ENCODE measurements around the gene MAPK14.
"Not testable (repeated sequence)": the region's sequence is repeated elsewhere in the genome, so short reads cannot be mapped to it uniquely, and the experiment has no call there.

The MAPK14 gene

DNA sequence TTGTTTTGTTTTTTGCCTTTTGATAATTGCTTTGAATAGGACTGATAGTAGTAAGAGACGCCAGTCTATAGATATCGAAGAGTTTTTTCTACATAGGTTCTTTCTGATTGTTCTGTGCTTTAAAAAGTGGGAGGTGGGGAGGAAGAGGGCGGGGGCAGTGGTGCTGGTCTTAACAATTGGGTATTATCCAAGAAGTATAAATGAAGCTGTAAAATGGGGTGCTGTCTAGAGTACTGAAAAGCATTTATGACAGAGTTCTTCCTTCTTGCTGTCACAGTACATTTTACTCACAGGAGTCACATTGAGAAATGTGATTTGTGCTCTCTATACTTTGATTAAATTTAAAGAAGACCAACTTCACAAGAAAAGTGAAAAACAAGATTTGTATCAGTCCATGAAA is 41.0 kb downstream of the MAPK14 start:
- DNase-seq (ENCODE audit: low spot score), result no peak

DNA sequence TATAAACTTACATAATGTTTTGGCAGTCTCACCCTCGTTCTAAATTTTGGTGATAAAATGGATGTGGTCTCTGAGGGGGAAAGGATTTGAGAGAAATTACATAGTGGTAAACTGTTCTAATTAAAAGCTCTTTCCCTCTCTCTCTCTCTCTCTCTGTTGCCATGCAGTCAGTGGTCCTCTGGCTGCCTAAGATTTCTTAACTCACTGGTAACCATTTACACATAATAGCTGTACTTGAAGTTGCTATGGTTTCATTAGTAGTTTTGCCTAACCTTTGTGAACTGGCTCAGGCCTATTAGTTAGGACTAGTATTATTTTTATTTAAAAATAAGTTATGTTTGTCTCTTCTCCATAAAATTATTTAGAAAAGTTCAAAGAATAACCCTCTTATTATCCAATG is 42.0 kb downstream of the MAPK14 start:
- DNase-seq (ENCODE audit: low spot score), result no peak

DNA sequence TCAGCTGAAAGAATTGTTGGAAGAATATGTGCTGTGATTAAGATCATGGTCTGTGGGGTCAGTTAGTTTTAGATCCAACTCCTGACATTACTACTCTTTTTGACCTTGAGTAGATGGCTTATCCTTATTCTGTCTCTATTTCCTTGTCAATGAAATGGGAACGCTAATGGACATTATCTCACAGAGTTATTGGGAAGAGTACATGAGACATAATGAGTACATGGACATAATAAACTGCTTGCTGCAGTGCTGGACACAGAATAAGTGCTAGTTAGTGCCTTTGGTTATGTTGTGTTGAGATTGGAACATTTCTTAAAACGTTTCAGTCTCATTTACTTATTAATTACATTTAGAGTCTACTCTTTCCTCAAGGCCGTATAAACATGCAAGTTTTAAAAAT is 42.6 kb downstream of the MAPK14 start:
- no peak for DNase-seq (ENCODE audit: low spot score)

DNA sequence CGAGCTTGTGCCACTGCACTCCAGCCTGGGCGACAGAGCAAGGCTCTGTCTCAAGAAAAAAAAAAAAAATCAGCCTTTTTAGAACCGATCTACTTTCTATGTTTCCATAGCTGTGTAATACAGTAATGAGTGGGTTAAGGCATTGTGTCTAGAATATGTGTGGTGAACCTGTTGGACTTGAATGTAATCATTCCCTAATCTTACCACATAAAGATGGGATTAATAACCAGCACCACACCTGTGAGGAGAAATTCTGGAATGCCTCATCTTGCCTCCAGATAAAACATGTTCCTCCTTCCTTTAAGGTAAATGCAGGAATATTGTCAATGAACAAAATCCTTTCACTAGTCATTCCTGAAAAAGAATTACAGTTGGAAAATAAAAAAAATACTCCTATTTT is 43.7 kb downstream of the MAPK14 start:
- DNase-seq (ENCODE audit: low spot score), result no peak

DNA sequence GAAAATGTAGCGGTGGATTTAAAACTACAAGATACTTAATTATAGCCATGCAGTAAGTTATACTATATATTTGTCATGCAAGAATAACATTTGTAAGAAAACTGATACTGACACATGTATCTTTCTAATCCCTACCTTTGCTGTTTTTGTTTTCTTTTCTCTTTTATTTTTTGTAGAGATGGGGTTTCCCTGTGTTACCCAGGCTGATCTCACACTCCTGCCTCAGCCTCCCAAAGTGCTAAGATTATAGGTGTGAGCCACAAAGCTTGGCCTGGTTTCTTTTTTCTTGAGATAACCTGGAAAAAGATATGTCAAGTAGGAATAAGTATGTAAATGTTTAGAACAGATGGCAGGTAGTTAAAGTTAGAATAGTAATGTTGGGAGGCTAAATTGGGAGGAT is 44.1 kb downstream of the MAPK14 start:
- DNase-seq (ENCODE audit: low spot score), result no peak

DNA sequence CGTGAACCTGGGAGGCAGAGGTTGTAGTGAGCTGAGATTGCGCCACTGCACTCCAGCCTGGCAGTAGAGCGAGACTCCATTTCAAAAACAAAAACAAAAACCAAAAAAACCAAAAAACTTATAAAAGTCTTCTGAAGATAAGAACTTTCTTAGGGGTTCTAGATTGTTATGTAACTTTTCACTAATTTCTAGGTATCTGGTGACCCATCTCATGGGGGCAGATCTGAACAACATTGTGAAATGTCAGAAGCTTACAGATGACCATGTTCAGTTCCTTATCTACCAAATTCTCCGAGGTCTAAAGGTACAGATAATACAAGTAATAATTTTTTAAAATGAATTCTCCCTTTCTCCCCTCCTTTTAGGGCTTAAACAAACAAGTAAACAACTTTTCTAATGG is 45.1 kb downstream of the MAPK14 start:
- DNase-seq (ENCODE audit: low spot score), result no peak

DNA sequence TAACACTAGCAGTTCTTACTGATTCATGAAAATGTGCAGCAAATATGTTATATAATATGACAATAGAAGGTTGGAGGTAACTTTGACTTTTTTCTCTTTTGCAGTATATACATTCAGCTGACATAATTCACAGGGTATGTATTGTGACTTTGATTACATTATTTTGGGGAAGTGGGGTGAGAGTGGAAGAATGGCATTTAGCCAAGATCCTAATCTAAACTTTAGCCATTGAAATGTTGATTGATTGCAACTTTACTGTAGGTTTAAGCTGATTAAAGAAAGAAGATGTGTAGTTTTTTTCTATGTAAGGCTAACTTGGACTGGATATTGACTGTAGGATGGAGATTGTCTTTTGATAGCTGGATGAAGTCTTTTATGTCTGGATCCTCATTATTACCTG is 46.0 kb downstream of the MAPK14 start:
- peak; percentile 25 for DNase-seq (ENCODE audit: low spot score)

DNA sequence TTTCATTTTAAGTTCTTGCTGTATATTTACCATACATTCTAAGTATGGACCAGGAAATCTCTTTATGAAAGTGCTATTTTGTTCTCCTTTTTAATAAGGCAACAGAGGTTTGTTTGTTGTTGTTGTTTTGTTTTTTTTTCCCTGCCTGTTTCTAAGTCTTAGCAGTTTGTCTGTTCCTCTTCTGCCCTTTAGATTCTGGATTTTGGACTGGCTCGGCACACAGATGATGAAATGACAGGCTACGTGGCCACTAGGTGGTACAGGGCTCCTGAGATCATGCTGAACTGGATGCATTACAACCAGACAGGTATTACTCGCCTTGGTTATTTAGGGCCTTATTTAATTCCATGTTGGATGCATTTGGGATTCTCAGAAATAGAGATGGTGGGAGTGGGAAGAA is 48.0 kb downstream of the MAPK14 start:
- no peak for DNase-seq (ENCODE audit: low spot score)

DNA sequence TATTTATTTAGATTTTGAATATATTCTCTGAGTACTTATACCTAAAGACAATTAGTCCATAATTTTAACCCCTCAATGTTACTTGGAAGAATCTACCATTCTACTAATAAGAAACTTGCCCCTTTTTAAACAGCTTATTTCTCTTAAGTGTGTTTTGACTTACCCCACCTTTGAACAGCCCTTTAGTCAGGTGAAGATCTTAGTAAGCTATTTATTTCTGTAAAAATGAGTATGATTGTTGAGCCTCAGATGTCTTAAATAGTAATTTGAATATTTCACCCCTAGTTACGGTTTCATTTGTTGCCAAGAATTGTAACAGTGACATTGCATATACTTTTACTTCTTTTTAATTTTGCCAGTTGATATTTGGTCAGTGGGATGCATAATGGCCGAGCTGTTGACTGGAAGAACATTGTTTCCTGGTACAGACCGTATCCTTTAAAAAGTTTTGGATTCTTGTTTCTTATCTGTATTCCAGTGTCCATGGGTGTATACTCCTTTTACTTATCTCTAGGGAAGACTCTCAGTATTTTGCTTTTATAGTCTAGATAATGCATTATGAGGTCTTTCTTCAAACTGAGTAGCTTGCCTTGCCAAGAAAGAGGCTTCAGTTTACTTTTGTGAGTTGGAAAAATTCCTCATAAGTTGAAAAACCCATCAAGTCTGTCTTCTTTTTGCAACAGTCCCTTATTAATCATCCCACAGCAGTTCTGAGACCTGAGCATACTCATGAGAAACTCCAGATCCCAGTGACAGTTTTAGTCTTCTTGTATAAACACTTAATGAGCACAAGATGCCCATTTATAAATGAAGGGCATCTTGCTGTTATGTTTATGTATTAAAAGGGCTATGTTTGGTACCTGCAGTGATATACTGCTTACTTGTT is 48.8 kb downstream of the MAPK14 start:
- DNase-seq (ENCODE audit: low spot score), result no peak

DNA sequence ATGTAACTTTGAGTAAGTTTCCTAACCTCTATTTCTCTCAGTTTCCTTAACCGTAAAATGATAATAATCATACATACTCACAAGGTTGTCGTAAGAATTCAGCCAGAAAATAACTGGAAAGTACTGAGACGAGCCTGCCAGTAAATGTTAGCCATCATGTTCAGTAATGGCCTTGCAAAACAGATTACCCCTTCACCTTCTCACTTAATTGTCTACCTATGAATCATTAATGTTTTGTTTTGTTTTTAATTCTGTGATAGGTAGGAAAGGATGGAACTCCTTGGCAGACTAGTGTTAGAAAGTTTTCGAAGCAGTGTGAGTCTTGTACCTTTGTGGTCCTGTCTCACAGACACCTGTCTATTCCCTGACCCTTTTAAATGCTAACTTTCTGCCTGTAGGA is 50.6 kb downstream of the MAPK14 start:
- DNase-seq (ENCODE audit: low spot score), result no peak

DNA sequence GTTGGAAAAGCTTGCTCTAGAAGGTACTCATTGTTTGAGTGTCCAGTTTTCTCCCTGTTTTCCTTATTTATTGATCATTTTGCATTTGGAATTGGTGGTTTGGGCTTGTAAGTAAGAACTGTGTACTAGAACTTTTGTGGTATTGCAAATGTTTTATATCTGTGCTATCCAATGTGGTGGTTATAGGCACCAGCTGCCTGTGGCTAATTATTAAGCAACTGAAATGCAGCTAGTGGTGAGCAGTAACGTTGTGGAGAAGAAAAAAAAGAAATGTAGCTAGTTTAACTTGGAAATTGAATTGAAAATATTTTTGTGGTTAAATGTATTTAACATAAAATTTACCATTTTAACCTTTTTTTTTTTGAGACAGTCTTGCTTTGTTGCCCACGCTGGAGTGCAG is 52.0 kb downstream of the MAPK14 start:
- no peak for DNase-seq (ENCODE audit: low spot score)

DNA sequence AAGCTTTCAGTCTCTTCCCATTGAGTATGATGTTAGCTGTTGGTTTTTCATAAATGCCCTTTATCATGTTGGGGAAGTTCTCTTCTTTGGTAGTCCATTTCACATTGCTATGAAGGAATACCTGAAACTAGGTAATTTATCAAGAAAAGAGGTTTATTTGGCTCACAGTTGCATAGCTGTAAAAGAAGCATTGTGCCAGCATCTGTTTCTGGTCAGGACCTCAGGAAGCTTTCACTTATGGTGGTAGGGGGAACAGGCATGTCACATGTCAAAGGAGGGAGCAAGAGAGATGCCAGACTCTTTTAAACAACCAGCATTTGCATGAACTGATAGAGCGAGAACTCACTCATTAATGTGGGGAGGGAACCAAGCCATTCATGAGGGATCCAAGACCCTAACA is 54.7 kb downstream of the MAPK14 start:
- no peak for DNase-seq (ENCODE audit: low spot score)

DNA sequence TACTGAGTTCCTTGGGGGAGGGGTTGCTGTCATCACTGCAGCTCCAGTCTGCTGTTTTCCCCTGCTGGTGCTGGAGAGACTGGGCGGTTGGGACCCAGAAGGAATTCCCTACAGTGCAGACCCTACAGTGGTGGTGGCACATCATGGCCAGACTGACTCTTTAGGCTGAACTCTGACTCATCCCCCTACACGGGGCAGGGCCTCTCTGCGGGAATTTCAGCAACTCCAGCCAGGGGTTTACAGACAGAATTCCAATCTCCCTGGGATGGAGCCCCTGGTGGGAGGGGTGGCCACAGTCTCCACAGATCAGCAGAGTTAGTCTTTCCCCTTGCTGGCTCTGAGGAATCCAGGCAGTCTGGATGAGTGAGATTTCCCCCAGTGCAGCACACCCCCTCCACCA is 55.8 kb downstream of the MAPK14 start:
- no peak for DNase-seq (ENCODE audit: low spot score)

DNA sequence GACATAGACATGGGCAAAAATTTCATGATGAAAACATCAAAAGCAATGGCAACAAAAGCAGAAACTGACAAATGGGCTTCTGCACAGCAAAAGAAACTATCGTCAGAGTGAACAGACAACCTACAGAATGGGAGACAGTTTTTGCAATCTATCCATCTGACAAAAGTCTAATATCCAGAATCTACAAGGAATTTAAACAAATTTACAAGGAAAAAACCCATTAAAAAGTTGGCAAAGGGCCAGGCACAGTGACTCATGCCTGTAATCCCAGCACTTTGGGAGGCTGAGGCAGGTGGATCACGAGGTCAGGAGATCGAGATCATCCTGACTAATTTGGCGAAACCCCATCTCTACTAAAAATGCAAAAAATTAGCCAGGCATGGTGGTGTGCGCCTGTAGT is 60.6 kb downstream of the MAPK14 start:
- not testable (repeated sequence) for DNase-seq (ENCODE audit: low spot score)

DNA sequence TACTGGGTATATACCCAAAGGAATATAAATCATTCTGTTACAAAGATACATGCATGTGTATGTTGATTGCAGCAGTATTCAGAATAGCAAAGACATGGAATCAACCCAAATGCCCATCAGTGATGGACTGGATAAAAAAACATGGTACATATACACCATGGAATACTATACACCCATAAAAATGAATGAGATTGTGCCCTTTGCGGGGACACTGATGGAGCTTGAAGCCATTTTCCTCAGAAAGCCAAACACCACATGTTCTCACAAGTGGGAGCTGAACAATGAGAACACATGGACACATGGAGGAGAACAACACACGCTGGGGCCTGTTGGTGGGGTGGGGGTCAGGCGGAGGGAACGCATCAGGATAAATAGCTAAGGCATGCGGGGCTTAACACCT is 61.4 kb downstream of the MAPK14 start:
- DNase-seq (ENCODE audit: low spot score), result no peak

DNA sequence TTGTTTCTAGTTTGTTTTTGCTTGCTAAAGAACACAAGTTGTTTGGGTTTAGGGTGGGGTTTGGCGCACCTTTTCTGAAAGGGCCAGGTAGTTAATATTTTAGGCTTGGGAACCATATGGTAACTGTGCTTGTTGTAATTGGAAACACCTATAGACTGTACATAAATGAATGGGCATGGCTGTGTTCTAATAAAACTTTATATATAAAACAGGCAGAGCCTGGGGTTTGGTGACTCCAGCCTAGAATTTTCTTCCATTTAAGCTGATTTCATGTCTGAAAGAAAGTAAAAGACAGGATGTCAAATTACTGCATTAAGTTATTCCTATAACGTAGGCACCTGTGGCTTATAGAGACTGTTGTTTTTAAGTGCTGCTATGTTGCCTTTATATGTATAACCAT is 66.6 kb downstream of the MAPK14 start:
- no peak for DNase-seq (ENCODE audit: low spot score)

DNA sequence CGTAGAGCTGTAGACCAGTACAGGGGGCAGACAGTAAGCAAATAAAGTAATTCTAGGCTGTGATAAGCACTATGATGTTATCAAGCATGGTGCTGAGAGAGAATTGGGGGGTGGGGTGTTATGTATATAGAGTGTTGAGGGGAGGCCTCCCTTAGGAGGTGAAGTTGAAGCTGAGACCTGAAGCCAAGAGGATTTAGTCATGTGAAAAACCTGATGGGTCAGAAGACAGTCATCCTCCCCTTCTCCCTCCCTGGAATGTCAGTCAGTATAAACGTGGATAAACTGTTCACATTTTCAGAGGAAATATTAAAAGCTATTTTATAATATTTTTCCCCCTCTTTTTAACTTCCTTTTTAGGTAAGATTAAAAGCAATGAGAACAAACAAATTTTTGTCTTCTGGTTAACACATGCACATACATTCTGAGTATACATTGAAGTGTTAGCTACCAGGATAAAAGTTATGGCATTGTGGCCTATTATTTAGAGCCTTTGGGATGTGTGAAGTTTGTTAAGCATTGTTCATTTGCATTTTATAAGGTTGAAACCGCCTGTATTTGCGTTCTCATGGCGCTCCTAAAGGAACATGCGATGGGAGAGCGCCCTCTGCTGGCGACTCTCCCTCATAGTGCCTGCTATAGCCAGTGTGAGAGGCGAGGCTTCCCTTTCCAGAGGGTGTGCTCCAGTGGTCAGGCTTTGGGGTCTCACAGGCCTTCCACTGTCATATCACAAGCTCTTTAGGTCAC is 67.3 kb downstream of the MAPK14 start:
- DNase-seq (ENCODE audit: low spot score), result peak; percentile 70

DNA sequence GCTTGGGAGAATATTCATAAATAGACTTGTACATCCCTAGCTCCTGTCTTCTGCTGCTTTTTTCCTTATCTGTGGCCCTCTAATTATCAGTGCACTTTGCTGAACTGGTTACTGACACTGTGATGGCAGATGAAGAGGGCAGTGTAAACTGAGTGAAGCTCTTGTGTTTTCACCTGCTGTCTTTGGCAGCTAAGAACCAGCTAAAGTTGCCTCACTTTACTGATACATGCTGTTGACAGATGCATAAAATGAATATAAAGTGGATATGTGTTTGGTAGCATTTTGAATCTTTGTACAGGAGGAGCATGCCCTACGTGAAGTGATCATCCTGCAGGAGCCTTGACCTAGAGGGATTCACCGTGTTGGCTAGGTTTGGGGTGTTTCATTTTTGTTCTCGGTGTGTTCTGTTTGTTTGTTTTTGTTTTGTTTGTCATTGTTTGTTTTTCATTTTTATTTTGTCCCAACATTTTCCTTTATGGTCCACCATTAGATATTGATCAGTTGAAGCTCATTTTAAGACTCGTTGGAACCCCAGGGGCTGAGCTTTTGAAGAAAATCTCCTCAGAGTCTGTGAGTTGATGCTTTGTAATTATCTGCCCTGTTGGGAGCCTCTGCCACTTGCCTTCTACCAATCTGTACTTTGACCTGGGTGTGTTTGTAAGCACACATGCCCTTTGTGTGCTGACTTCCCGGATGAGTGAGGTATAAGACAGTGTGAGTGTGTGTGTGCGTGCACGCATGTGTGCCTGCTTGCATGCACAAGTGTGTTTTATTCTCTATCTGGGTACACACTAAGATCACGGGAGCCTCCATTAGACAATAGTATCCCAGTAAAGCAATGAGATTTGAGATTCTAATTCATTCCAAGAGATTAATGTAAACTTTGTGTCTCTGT is 68.1 kb downstream of the MAPK14 start:
- DNase-seq (ENCODE audit: low spot score), result no peak

DNA sequence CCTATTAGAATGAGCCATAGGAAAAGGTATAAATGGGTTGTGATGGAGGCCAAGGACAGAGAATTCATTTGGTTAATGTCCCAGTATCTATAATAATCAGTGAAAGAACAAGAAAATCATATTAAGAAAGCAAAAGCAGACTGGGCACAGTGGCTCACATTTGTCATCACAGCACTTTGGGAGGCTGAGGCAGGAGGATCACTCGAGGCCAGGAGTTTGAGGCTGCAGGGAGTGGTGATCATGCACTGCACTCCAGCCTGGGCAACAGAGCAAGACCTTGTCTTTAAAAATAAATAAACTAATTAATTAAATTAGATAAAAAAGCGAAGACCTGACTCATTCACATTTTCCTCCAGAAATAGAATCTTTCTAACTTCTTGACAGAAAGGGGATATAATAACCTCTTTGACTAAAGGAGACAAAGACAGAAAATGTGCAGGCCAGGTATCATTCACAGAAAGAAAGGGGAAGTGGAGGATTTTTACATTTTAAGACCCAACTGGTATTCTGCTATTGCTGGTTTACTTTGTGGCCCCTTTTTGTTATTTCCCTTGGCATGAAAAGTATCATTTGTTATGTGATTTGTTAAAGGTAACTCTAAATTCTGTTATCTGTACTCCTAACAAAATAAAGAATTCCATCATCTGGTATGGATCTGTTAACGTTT is 70.8 kb downstream of the MAPK14 start:
- DNase-seq (ENCODE audit: low spot score), result no peak

DNA sequence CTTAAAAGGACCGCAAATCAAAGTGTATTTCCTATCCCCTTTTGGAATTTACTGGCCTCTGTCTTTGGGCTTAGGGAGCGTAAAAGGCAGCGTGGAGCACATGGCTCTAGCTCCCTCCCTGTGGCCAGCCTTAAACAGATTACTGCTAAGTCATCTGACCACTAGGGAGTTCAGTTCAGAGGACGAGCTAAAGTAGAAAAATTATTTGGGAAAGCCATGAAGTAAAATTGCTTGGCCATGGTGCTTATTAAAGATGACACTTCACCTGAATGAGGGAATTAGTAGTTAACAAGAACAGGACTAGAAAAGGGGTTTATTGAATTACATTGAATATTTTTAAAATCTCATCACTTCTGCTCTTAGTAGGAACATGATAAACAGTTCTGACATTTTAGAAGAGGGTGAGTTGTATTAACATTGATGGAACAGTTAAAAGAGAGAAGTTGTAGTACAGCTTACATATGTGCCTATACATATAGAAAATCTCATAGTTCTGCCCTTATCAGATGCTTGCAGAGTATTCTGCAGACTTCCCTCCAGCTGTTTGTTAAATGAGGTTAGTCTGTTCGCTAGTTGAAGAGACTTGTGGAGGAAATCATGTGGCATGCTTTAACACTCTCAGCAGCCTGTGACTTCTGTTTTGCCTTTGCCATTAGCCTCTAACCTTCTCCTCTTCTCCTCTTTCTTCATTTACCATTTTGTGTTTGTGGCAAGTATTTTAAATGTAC is 71.5 kb downstream of the MAPK14 start:
- DNase-seq (ENCODE audit: low spot score), result peak; percentile 47

All from SK-N-DZ (cell line).